GM23338 (cell line): Measurements from ENCODE around the gene KIF2C. TPM values are rescaled to one million over a fixed set of nuclear protein-coding genes. Genes with fewer than 3 reads are reported as not detected.

Experiments used
- CREB1 ChIP-seq: fragments of 250-450 bp; sonication (Bioruptor Pico); IDR thresholded peaks from 2 replicates; pipeline ENCODE4 v1.5.0; 2020; ENCODE audit warnings: low read depth, mild to moderate bottlenecking, moderate library complexity
- EZH2 ChIP-seq: fragments of 200-600 bp; sonication (generic); IDR thresholded peaks from one replicate; pipeline ENCODE4 v1.8.0; 2017; ENCODE audit warnings: antibody characterized with exemption, mild to moderate bottlenecking, low read depth; ENCODE audit not compliant: unreplicated experiment
- EZH2phosphoT487 ChIP-seq: fragments of 200-600 bp; sonication (generic); IDR thresholded peaks from one replicate; pipeline ENCODE4 v1.8.1; 2018; ENCODE audit warnings: antibody characterized with exemption; ENCODE audit not compliant: unreplicated experiment
- polyA plus RNA-seq: library from polyadenylated mRNA; unstranded; fragments of >200 nt; fragmentation: Nextera tagmentation; extraction: Ambion mirVana; gene quantifications from 2 replicates; pipeline ENCODE4 v1.2.1, GENCODE V29; 2016
- total RNA-seq: library from RNA; depleted of rRNA; stranded (reverse); fragments of >200 nt; shearing (Covaris generic); gene quantifications from 2 replicates; pipeline ENCODE4 v1.2.3, GENCODE V29; 2014
- TF ChIP-seq, protein P1 (sequence below): fragments of 250-450 bp; sonication (Bioruptor Pico); IDR thresholded peaks from 2 replicates; pipeline ENCODE4 v1.5.0; 2020; ENCODE audit warnings: mild to moderate bottlenecking, moderate library complexity
- TF ChIP-seq, protein P2 (sequence below): IDR thresholded peaks from 2 replicates; pipeline ENCODE4 v1.6.1; 2016; ENCODE audit warnings: antibody characterized with exemption

KIF2C gene
- total and polyA plus RNA-seq, 2 experiments from 2014 or later = 38.0 to 62.9 TPM

DNA sequence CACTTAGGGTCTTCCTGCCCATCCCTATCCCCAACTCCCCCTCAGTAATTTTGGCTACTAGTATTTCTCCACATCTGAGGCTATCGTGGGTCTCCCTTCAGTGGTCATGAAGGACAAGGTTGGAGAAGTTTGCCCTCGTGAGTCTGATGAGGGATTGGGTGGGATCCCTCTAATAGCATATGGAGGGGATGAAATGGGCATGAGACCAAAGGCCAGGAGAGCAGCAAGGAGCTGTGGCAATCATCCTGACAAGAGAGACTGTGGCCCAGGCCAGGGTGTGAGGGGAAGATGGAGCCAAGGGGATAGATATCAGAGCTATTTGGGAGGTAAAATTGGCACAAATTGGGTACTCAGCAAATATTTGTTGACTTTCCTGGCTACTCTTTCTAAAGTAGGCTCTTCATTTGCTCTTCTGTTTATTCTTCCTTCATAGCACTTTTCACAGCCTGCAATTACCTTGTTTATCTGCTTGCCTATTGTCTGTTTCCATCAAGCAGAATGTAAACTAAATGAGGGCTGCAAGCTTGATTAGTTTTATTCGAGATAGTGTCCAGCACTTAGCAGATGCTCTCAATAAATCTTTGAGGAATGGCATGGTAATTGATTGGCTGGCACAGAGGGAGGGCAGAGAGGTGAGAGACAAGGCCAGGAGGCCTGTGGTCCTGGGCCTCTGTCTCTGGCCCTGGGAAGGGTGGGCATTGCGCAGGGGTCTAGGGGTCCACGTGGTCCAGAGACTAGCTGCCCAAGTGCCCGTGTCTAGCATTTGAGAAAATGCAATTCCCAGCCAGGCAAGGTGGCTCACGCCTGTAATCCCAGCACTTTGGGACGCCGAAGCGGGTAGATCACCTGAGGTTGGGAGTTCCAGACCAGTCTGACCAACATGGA lies 59.1 kb downstream of the KIF2C start (continued):
- no peak for TF ChIP-seq EZH2
- TF ChIP-seq, protein P1, sequence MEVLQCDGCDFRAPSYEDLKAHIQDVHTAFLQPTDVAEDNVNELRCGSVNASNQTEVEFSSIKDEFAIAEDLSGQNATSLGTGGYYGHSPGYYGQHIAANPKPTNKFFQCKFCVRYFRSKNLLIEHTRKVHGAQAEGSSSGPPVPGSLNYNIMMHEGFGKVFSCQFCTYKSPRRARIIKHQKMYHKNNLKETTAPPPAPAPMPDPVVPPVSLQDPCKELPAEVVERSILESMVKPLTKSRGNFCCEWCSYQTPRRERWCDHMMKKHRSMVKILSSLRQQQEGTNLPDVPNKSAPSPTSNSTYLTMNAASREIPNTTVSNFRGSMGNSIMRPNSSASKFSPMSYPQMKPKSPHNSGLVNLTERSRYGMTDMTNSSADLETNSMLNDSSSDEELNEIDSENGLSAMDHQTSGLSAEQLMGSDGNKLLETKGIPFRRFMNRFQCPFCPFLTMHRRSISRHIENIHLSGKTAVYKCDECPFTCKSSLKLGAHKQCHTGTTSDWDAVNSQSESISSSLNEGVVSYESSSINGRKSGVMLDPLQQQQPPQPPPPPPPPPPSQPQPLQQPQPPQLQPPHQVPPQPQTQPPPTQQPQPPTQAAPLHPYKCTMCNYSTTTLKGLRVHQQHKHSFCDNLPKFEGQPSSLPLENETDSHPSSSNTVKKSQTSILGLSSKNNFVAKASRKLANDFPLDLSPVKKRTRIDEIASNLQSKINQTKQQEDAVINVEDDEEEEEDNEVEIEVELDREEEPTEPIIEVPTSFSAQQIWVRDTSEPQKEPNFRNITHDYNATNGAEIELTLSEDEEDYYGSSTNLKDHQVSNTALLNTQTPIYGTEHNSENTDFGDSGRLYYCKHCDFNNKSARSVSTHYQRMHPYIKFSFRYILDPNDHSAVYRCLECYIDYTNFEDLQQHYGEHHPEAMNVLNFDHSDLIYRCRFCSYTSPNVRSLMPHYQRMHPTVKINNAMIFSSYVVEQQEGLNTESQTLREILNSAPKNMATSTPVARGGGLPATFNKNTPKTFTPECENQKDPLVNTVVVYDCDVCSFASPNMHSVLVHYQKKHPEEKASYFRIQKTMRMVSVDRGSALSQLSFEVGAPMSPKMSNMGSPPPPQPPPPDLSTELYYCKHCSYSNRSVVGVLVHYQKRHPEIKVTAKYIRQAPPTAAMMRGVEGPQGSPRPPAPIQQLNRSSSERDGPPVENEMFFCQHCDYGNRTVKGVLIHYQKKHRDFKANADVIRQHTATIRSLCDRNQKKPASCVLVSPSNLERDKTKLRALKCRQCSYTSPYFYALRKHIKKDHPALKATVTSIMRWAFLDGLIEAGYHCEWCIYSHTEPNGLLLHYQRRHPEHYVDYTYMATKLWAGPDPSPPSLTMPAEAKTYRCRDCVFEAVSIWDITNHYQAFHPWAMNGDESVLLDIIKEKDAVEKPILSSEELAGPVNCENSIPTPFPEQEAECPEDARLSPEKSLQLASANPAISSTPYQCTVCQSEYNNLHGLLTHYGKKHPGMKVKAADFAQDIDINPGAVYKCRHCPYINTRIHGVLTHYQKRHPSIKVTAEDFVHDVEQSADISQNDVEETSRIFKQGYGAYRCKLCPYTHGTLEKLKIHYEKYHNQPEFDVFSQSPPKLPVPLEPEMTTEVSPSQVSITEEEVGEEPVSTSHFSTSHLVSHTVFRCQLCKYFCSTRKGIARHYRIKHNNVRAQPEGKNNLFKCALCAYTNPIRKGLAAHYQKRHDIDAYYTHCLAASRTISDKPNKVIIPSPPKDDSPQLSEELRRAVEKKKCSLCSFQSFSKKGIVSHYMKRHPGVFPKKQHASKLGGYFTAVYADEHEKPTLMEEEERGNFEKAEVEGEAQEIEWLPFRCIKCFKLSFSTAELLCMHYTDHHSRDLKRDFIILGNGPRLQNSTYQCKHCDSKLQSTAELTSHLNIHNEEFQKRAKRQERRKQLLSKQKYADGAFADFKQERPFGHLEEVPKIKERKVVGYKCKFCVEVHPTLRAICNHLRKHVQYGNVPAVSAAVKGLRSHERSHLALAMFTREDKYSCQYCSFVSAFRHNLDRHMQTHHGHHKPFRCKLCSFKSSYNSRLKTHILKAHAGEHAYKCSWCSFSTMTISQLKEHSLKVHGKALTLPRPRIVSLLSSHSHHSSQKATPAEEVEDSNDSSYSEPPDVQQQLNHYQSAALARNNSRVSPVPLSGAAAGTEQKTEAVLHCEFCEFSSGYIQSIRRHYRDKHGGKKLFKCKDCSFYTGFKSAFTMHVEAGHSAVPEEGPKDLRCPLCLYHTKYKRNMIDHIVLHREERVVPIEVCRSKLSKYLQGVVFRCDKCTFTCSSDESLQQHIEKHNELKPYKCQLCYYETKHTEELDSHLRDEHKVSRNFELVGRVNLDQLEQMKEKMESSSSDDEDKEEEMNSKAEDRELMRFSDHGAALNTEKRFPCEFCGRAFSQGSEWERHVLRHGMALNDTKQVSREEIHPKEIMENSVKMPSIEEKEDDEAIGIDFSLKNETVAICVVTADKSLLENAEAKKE = no peak
- no peak for TF ChIP-seq CREB1 (CRISPR knock-in tag)
- TF ChIP-seq, protein P2, sequence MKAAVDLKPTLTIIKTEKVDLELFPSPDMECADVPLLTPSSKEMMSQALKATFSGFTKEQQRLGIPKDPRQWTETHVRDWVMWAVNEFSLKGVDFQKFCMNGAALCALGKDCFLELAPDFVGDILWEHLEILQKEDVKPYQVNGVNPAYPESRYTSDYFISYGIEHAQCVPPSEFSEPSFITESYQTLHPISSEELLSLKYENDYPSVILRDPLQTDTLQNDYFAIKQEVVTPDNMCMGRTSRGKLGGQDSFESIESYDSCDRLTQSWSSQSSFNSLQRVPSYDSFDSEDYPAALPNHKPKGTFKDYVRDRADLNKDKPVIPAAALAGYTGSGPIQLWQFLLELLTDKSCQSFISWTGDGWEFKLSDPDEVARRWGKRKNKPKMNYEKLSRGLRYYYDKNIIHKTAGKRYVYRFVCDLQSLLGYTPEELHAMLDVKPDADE = no peak
- TF ChIP-seq EZH2phosphoT487 = no peak
